ENCODE results near the gene CMIP.

The CMIP gene

GRCh38 chr16:81558444-81559175 is 114.0 kb downstream of the CMIP start:
- H3K9ac ChIP-seq (ENCODE audit: low read depth, low read length), result no peak overlapping the region
- 0 out of 2 replicates have a peak, but pooled peaks cover 7% of the 10 kb centered on the region for H3K36me3 ChIP-seq (ENCODE audit: insufficient read depth, low read length)
- no peaks in the 10 kb centered on the region for H3K4me1 ChIP-seq (ENCODE audit: insufficient read depth, low read length)
- no peak for ATAC-seq (ENCODE audit: insufficient read depth, low read depth)
- H4K20me1 ChIP-seq (ENCODE audit: insufficient read depth, low read length), result peaks cover 84% of the 10 kb centered on the region
- no peaks in the 10 kb centered on the region for H3K9me3 ChIP-seq (ENCODE audit: insufficient read depth, low read length, severe bottlenecking)
- TF ChIP-seq CTCF (IDR thresholded peaks at IDR 0.05; ENCODE audit: borderline replicate concordance, extremely low read depth, low read length, poor library complexity, severe bottlenecking), result no peak
- no peak overlapping the region for H2AFZ ChIP-seq (ENCODE audit: low read depth, low read length)
- DNase-seq, result no peak
- H3K27me3 ChIP-seq (ENCODE audit: insufficient read depth, low read length, poor library complexity), result no peaks in the 10 kb centered on the region
- no peak overlapping the region for H3K4me3 ChIP-seq (ENCODE audit: low read depth in 1 of 2, low read length in 2 of 2)
- no peak overlapping the region for H3K27ac ChIP-seq (ENCODE audit: low read length)
- H3K4me2 ChIP-seq (ENCODE audit: insufficient read depth, low read length), result no peak overlapping the region
- peaks cover 93% of the 10 kb centered on the region for H3K79me2 ChIP-seq (ENCODE audit: insufficient read depth, low read length)

GRCh38 chr16:81560979-81561657 is 116.5 kb downstream of the CMIP start:
- Histone ChIP-seq H3K79me2 (ENCODE audit: insufficient read depth, low read length) (peaks cover 93% of the 10 kb centered on the region), H3K4me1 (ENCODE audit: insufficient read depth, low read length) (no peaks in the 10 kb centered on the region)
- DNase-seq, result no peak

GRCh38 chr16:81562174-81562849 is 117.7 kb downstream of the CMIP start:
- Histone ChIP-seq H2AFZ (ENCODE audit: low read depth, low read length) (no peak overlapping the region), H4K20me1 (ENCODE audit: insufficient read depth, low read length) (peaks cover 91% of the 10 kb centered on the region), H3K4me2 (ENCODE audit: insufficient read depth, low read length) (no peak overlapping the region), H3K27ac (ENCODE audit: low read length) (no peak overlapping the region), H3K79me2 (ENCODE audit: insufficient read depth, low read length) (peaks cover 93% of the 10 kb centered on the region), H3K27me3 (ENCODE audit: insufficient read depth, low read length, poor library complexity) (no peaks in the 10 kb centered on the region), H3K4me1 (ENCODE audit: insufficient read depth, low read length) (no peaks in the 10 kb centered on the region), H3K4me3 (ENCODE audit: low read depth in 1 of 2, low read length in 2 of 2) (no peak overlapping the region), H3K9ac (ENCODE audit: low read depth, low read length) (no peak overlapping the region), H3K36me3 (ENCODE audit: insufficient read depth, low read length) (no peaks in the 10 kb centered on the region), H3K9me3 (ENCODE audit: insufficient read depth, low read length, severe bottlenecking) (no peaks in the 10 kb centered on the region)
- ATAC-seq (ENCODE audit: insufficient read depth, low read depth), result no peak
- no peak for DNase-seq
- no peak for TF ChIP-seq CTCF (IDR thresholded peaks at IDR 0.05; ENCODE audit: borderline replicate concordance, extremely low read depth, low read length, poor library complexity, severe bottlenecking)
- TF ChIP-seq EZH2 (IDR thresholded peaks at IDR 0.05; ENCODE audit: borderline replicate concordance, low read depth, low read length, severe bottlenecking), result no peak

More at GRCh38 chr16:81560979-81561657, 116.5 kb downstream of the CMIP start:
- Histone ChIP-seq H4K20me1 (ENCODE audit: insufficient read depth, low read length) (peaks cover 90% of the 10 kb centered on the region), H3K4me3 (ENCODE audit: low read depth in 1 of 2, low read length in 2 of 2) (no peak overlapping the region), H2AFZ (ENCODE audit: low read depth, low read length) (no peak overlapping the region), H3K27ac (ENCODE audit: low read length) (no peak overlapping the region; the same call in 1 of the 2 replicates), H3K36me3 (ENCODE audit: insufficient read depth, low read length) (no peaks in the 10 kb centered on the region), H3K9ac (ENCODE audit: low read depth, low read length) (no peak overlapping the region), H3K9me3 (ENCODE audit: insufficient read depth, low read length, severe bottlenecking) (no peaks in the 10 kb centered on the region), H3K4me2 (ENCODE audit: insufficient read depth, low read length) (no peak overlapping the region), H3K27me3 (ENCODE audit: insufficient read depth, low read length, poor library complexity) (no peaks in the 10 kb centered on the region)
- ATAC-seq (ENCODE audit: insufficient read depth, low read depth), result no peak
- TF ChIP-seq EZH2 (IDR thresholded peaks at IDR 0.05; ENCODE audit: borderline replicate concordance, low read depth, low read length, severe bottlenecking) (no peak), CTCF (IDR thresholded peaks at IDR 0.05; ENCODE audit: borderline replicate concordance, extremely low read depth, low read length, poor library complexity, severe bottlenecking) (no peak)
